Measurements from ENCODE around the gene UGT2A1.
"Not testable (repeated sequence)": the region's sequence is repeated elsewhere in the genome, so short reads cannot be mapped to it uniquely, and the experiment has no call there.

Gene UGT2A1

GRCh38 chr4:69701696-69702095 lies 48.6 kb upstream of the UGT2A1 start (continued):
- TF ChIP-seq PATZ1 (CRISPR knock-in tag; IDR thresholded peaks at IDR 0.05; ENCODE audit: borderline replicate concordance): no peak

GRCh38 chr4:69697536-69698242 lies 44.6 kb upstream of the UGT2A1 start:
- ATAC-seq: no peak
- TF ChIP-seq ZNF565 (CRISPR knock-in tag; conservative IDR thresholded peaks at IDR 0.05; ENCODE audit: low read depth) (no peak), PATZ1 (CRISPR knock-in tag; IDR thresholded peaks at IDR 0.05; ENCODE audit: borderline replicate concordance) (no peak), TCF4 (CRISPR knock-in tag; IDR thresholded peaks at IDR 0.05; ENCODE audit: borderline replicate concordance) (no peak), OSR1 (CRISPR knock-in tag; IDR thresholded peaks at IDR 0.05) (no peak)

GRCh38 chr4:69689599-69689998 lies 36.6 kb upstream of the UGT2A1 start:
- ATAC-seq: peak; percentile 67
- TF ChIP-seq CSRNP3 (CRISPR knock-in tag; IDR thresholded peaks at IDR 0.05) (no peak), ESRRG (CRISPR knock-in tag; IDR thresholded peaks at IDR 0.05) (no peak), ZNF70 (CRISPR knock-in tag; IDR thresholded peaks at IDR 0.05) (no peak), PPARA (CRISPR knock-in tag; IDR thresholded peaks at IDR 0.05; ENCODE audit: borderline replicate concordance) (no peak)

GRCh38 chr4:69684804-69685203 lies 31.8 kb upstream of the UGT2A1 start:
- no peak for TF ChIP-seq CSRNP3 (CRISPR knock-in tag; IDR thresholded peaks at IDR 0.05)
- no peak for TF ChIP-seq ESRRG (CRISPR knock-in tag; IDR thresholded peaks at IDR 0.05)
- no peak for TF ChIP-seq TOX (CRISPR knock-in tag; IDR thresholded peaks at IDR 0.05; ENCODE audit: borderline replicate concordance)
- TF ChIP-seq CREB5 (CRISPR knock-in tag; IDR thresholded peaks at IDR 0.05; ENCODE audit: low read depth): no peak
- no peak for TF ChIP-seq ISL1 (CRISPR knock-in tag; IDR thresholded peaks at IDR 0.05)
- no peak for ATAC-seq

GRCh38 chr4:69668680-69669079 lies 15.6 kb upstream of the UGT2A1 start:
- no peak for TF ChIP-seq ISL1 (CRISPR knock-in tag; IDR thresholded peaks at IDR 0.05)
- no peak for TF ChIP-seq ZFP3 (CRISPR knock-in tag; IDR thresholded peaks at IDR 0.05)
- no peak for TF ChIP-seq TCF4 (CRISPR knock-in tag; IDR thresholded peaks at IDR 0.05; ENCODE audit: borderline replicate concordance)
- TF ChIP-seq ZNF70 (CRISPR knock-in tag; IDR thresholded peaks at IDR 0.05): no peak
- no peak for TF ChIP-seq PPARA (CRISPR knock-in tag; IDR thresholded peaks at IDR 0.05; ENCODE audit: borderline replicate concordance)
- TF ChIP-seq ZFP30 (CRISPR knock-in tag; IDR thresholded peaks at IDR 0.05): no peak
- TF ChIP-seq CREB5 (CRISPR knock-in tag; IDR thresholded peaks at IDR 0.05; ENCODE audit: low read depth): no peak
- no peak for TF ChIP-seq BACH2 (CRISPR knock-in tag; IDR thresholded peaks at IDR 0.05; ENCODE audit: borderline replicate concordance)
- ATAC-seq: no peak

- ATAC-seq: not testable (repeated sequence)
These were observed 11.0 kb upstream of the UGT2A1 start for GRCh38 chr4:69664009-69664408.

- ATAC-seq: not testable (repeated sequence)
These were observed 8.2 kb upstream of the UGT2A1 start for GRCh38 chr4:69661130-69661803.

All from SK-N-SH treated with all-trans-retinoic acid at 6 μM for 48 hours (cell line).